ENCODE data around the gene MAP6.

MAP6 gene

DNA sequence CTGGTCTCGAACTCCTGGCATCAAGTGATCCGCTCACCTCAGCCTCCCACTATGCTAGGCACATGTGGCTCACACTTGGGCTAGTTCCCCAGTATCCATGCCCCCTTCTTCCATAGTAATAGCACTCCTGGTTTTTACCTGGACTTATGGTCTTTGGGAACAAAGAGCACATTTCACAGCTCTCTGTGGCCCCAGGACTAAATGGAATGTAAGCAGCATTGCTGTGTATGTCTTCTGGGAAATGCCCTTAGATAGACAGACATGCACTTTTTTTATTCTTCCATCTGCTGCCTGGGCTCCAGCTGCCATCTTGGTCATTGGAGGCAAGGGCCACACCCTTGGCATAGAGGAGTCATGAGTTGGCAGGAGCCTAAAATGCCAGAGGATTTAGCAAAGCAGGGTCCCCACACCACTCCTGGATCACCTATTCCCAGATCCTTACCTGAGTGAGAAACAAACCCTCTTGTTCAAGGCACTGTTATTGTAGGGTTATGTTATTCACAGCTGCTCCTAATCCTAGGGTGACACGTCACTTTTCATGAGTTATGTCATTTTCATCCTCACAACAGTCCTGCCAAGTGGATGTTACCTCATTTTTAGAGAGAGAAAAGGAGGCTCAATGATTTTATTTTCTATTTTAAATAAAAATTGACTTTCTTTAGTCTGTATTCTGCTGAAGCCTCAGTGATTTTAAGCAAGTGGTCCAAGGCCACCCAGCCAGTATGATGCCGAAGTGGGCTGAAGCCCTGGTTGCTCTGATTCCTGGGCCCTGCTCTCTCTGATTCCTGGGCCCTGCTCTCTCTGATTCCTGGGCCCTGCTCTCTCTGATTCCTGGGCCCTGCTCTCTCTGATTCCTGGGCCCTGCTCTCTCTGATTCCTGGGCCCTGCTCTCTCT is 127.4 kb downstream of the MAP6 start:
- FAIRE-seq (no peak), DNase-seq (ENCODE audit: insufficient read length, low spot score) (no peak)
- no peak for TF ChIP-seq POLR2A (IDR thresholded peaks at IDR 0.05; ENCODE audit: low read depth, low read length)

- no peak for TF ChIP-seq POLR2A (IDR thresholded peaks at IDR 0.05; ENCODE audit: low read depth, low read length)
- FAIRE-seq (no peak), DNase-seq (ENCODE audit: insufficient read length, low spot score) (no peak)
Observed at GRCh38 chr11:75539459-75540334, 129.1 kb downstream of the MAP6 start.

DNA sequence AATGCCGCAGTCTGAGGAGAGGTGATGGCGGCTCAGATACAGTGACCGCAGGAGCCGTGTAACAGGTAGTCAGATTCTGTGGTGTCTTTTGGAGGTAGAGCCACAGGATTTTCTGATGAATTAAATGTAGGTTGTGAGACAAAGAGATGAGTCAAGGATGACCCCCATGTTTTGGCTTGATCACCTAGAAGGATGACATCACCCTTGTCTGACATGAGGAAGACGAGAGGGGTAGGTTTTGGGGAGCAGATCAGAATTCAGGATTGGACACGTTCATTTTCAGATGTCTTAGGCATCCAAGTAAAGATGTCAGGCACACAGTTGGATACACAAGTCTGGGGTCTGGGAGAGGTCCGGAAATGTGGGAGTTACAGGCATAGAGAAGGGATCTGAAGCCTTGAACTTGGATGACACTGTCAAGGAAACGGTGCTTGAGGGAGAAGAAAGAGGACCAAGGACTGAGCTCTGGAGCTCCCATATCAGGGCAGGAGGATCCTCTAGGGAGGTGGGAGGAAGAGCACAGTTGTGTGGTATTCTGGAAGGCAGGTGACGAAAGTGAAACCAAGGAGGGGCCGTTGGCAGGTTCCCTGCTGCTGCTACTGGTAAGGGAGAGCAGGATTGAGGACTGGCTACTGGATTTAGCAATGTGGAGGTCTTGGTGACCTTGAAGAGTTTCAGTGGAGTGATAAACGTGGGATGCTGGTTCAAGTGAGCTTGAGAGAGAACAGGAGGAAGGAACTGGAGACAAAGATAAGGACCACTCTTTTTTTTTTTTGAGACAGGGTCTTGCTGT is 130.5 kb downstream of the MAP6 start:
- FAIRE-seq (no peak), DNase-seq (ENCODE audit: insufficient read length, low spot score) (no peak)
- no peak for TF ChIP-seq POLR2A (IDR thresholded peaks at IDR 0.05; ENCODE audit: low read depth, low read length)

DNA sequence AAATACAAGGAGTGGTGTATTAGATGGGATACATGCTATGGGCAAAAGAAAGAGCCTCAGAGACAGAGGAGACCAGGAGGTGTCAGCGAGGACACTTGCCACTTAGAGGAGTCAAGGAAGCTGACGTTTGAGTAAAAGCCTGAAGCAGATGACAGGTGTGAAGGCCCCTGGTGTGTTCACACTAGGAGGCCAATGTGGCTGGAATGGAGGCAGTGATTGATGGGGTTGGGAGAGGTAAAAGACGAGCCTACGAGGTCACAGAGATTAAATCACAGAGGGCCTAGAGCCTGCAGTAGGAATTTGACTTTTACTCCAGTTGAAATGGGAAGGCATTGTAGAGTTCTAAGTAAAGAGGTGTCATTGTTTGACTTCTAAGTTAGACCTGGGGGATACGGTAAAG is 131.1 kb downstream of the MAP6 start:
- DNase-seq (ENCODE audit: insufficient read length, low spot score): no peak
- no peak for TF ChIP-seq POLR2A (IDR thresholded peaks at IDR 0.05; ENCODE audit: low read depth, low read length)
- FAIRE-seq: no peak
